Renal pelvis (tissue), 4 donors: ENCODE measurements around the gene PDGFA. TPM values are rescaled to one million over a fixed set of nuclear protein-coding genes. Genes with fewer than 3 reads are reported as not detected.
"Not testable (repeated sequence)": the region's sequence is repeated elsewhere in the genome, so short reads cannot be mapped to it uniquely, and the experiment has no call there.

Experiments
- DNase-seq: peaks from one replicate; pipeline ENCODE4 v3.0.0-alpha.2; 2013
- polyA plus RNA-seq, 3 donors: library from polyadenylated mRNA; unstranded; fragments of 120-200 nt; gene quantifications; one replicate each; pipeline ENCODE4 v1.2.1, GENCODE V29; 2013; ENCODE audit not compliant: insufficient read length in 3 of 3

The PDGFA gene
- polyA plus RNA-seq, 3 donors, result 46.8 to 54.5 (median 47.9) TPM

DNA sequence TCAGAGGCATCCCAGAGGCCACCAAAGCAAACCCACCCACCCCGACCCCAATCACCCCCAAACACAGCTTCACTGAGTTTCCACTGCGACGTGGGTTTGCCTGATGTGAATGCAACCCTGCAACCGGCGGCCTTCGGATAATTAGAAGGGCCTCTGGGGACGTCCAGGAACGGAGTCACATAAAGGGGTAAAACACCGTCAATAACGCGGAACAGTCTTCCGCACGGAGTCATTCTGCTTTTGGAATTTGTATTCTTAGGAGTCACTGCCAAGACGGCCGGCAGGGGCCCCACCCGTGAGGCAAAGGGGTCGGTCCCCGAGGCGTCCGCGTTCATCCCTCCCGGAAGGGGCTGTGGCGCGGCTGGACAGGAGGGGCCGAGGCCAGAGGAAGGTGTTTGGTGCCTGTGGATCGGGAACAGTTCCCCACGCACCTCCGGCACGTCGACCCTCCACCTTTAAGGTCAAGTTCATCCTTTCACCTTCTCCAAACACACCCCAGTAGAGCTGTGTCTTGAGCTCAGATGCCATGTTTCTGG, 36.7 kb upstream of the PDGFA start:
- DNase-seq, result no peak

DNA sequence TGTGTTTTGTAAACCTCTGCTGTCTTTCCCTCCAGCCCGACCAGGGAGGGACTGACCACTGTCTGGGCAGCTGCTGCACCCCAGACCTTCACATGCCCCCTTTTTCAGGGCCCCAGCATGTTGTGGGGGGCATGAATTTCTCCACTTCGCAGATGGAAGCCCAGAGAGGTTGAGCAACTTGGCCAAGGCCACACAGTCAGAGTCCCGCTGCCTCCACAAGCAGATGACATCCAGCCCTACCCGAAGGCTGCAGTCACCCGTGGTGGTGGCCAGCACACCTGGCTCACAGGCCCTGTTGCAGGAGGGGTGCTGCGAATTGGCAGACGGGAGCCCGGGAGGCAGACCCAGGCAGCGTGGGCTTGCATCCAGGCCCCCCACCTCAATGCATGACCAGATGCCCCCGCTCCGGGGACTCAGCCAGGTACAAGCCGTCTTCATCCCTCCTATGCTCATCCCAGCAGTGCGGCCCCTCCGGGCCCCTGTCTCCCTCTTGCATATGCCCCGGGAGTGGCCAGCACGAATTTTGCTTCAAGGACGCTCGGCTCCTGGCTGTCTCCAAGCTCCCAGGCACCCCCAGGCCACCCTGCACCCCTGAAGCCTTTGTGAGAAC, 36.0 kb upstream of the PDGFA start:
- no peak for DNase-seq

DNA sequence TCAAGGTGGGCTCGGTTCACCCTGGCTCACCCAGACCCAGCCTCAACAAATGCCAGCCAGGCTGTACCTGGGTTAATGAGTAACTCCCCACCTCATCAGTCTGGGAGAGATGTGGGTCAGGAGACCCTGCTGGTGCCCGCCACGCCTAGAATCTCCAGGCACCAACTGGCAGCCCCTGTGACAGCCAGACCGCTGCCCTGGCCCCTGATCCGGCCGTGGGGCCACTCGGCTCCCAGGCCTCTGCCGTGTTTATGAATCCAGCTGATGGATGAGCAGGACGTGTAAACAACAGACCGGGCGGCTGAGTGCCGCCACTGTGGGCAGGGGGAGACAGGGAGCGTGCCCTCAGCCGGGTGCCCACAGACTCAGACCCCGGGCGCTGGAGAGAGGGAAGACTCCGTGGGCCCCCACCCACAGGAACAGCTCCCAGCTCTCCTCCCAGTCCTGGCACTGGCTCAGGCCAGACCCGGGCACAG, 34.0 kb upstream of the PDGFA start:
- no peak for DNase-seq

DNA sequence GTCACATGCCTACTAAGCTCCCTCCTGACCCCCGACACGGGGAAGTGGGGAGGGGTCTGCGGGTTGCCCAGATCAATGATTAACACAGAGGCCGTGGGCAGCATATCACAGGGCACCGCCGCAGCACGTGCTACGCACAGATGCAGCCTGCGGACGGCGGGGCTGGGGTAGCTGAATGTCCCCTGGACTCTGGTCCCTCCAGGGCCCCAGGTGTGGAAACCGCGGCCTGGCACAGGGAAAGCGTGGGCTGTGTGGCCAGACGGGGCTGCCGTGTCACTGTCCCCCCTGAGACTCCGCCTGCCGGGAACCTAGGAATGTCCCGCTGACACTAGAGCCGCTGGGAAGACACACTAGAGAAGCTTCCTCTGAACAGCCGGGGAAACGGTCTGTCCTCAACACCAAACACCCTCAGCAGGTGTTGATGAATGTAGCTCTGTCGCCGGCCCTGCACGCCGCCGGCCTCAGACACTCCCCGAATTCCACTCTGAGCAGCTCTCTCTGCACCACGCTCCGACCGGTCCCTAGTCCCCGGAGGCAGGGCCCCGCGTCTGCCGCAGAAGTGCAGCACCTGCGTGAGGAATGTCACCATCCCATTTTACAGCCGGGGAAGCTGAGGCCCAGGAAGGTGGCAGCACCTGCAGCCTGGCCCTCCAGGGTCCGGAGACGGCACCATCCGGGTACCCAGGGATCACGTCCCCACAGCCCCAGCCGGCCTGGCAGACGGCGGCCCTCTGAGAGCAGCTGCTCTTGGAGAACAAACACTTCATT, 33.4 kb upstream of the PDGFA start:
- no peak for DNase-seq

GRCh38 chr7:552151-552867, 32.7 kb upstream of the PDGFA start:
- not testable (repeated sequence) for DNase-seq

GRCh38 chr7:551615-551970, 31.9 kb upstream of the PDGFA start:
- DNase-seq, result not testable (repeated sequence)

DNA sequence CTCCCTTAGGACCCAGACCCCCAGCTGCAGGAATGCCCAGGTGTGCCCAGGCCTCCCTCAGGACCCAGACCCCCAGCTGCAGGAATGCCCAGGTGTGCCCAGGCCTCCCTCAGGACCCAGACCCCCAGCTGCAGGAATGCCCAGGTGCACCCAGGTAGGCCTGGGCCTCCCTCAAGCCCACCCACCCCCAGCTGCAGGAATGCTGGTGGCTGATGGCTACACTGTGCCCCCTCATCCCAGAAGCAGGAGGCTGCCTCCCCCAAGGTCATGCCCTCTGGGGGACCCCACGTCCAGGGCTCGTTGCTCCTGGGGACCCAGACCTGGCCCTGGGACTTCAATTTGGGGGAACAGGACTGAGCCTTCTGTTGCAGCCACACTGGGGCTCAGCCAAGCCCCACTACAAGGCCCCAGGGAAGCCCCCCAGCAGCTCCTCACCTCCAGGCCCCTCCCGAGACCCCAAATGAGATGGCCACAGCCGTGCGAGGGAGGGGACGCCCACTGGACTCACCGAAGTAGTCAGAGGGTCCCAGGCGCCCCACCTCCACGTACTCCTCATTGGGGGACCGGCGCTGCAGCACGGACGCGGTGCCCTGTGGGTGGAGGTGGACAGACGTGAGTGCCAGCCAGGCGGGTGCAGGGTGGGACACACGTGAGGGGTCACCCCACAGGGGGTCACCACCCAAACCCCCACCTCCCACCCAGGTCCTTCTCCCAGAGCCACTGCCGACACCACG, 31.4 kb upstream of the PDGFA start:
- no peak for DNase-seq

DNA sequence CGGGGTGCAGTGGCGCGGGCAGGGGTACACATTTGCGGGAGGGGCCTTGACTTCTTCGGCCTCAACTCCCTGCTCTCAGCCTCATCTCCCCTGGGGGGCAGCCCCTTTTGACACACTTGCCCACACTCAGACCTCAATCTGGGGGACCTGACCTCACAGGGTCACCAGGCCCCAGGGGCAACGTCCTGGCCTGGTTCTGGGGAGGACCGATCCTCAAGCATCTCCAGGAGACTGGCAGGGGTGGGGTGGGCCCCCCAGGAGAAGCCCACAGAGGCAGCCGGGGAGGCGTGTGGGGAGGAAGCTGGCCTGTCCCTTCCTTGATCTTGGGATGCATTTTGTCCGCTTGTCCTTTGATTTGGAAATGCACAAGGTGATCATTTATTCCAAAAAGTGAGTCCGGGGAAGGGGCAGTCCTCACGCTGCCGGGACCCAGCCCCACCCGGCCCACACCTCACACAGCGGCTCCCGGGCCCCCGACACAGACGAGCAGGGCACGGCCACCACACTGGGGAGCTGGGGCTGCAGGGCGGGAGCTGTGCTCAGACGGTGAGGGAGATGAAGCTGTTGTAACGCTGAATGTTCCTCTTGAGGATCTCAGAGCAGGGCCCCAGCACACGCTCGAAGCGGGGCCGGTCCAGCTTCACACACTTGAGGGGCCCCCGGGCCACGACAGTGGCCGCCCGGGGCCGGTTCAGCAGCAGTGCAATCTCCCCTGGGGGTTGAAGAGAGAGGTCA, 30.4 kb upstream of the PDGFA start:
- no peak for DNase-seq

DNA sequence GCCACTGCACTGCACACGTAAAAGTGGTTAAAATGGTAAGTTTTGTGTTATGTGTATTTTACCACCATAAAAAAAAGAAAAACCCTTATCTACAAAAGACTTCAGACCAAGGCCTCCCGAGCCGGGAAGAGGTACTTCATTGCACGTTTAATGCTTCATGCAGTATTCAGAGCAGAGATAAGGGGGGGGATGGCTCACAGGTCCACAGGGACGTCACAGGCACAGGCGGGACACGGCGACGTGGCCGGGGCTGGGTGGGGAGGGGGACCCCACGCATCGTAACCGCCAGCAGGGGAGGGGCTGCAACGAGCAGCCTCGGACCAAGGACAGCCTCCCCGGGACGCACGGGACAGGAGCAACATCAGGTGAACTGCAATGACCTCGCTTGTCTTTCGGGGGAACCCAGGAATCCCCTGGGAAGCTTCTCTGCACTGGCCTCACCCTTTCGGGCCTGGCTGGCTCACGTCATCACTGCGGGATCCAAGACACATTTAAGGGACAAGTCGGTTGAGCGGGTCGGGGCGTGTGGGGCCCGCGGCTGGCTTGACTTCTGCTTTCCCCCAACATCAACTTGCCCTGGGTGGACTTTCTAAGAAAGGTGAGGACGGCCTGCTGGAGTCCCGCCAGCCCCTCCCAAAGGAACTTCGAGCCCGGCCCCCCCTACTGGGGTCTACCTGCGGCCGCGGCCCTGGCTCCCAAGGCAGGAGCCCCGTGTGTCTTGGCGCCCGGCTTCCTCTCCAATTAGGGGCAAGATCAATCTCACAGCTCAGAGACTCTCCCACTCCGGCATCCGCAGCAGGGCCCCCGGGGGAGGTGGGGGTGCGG, 29.6 kb upstream of the PDGFA start:
- DNase-seq, result no peak

- no peak for DNase-seq
Measured at GRCh38 chr7:548401-548800, 28.8 kb upstream of the PDGFA start.

DNA sequence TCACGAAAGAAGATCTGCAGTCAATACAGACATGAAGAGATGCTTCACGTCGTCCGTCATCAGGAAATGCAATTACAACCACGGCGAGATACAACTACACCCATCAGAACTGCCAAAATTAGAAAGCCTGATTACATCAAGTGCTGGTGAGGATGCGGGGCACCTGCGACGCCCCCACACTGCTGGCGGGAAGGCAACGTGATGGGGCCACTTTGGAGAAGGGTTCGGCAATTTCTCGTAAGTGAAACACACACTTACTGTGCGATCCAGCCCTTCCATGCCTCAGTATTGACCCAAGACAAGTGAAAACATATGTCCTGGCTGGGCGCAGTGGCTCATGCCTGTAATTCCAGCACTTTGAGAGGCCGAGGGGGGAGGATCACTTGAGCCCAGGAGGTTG, 25.8 kb upstream of the PDGFA start:
- DNase-seq, result no peak

- DNase-seq, result no peak
Measured at GRCh38 chr7:544338-545221, 24.9 kb upstream of the PDGFA start.

GRCh38 chr7:543501-544337, 24.1 kb upstream of the PDGFA start:
- no peak for DNase-seq

DNA sequence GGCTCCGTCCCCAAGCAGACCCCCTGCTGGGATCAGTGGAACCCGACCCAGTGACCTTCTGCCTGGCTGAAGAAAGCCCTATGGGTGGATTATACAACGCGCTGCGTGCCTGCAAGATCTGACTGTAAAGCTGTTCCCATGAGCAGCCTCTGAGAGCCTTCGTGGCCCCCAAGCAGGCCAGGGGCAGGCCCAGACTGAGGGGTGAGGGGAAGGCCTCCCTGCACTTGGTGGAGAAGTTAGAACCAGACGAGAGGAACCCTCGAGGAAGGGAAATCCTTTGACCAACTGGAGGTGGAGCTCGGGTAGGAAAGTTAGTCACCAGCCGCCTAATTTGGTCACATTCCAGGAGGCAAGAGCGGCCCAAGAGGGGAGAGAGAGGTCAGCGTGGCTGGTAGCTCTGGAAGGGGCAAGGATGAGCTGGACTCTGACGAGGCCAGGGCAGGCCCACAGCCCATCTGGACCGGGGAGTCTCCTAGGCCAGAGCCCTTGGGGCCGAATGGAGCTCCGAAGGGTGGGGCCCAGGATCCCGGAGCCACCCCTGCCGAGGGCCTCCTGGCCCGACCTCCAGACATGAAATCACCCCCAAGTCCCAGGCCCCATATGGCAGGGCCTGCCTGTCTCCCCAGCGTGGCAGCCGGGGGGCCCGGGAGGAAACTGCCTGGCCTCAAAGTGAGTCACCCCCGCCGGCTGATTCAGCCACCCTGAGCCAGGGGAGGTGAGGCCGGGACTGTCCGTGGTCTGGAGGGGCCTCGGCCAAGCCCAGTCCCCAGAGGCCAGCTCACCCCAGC, 23.3 kb upstream of the PDGFA start:
- no peak for DNase-seq

DNA sequence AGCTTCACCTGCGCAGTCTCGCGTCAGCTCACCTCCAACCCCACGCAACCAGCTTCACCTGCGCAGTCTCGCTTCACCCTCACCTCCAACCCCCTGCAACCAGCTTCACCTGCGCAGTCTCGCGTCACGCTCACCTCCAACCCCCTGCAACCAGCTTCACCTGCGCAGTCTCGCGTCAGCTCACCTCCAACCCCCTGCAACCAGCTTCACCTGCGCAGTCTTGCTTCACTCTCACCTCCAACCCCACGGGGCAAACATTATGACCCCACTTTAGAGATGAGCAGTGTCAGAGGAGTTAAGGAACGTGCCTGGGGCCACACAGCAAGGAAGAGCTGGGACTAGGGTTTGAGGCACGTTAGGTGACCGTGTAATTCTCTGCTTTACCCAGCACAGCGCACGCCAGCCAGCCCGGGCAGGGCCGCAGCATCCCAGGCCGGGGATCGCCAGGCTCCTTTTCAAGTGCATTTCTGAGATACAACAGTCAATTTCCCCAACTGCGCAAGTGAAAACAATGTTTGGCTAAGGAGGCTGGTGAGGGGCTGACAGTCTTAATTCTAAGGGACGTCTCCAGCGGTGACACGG, 22.6 kb upstream of the PDGFA start:
- DNase-seq, result no peak

- no peak for DNase-seq
Measured at GRCh38 chr7:541661-542060, 22.0 kb upstream of the PDGFA start.

- DNase-seq, result no peak
Measured at GRCh38 chr7:540997-541396, 21.4 kb upstream of the PDGFA start.
